ENCODE measurements around the gene MAG.

DNA sequence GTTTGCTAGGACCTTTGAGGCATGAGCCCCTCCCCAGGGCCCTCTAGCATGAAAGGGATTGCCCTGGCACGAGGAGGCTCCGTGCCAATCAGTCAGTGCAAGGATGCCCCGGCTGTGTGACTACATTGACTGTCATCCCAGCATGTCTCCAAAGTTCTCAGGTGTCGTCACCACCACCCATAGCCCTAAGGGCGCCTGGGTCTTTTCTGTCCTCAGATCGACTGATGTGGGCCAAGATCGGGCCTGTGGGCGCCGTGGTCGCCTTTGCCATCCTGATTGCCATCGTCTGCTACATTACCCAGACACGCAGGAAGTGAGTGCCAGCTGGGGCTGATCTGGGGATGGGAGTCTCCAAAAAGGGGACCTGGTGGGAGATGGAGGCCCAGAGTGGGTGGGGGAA, 18.4 kb downstream of the MAG start:
- TF ChIP-seq, protein P1, sequence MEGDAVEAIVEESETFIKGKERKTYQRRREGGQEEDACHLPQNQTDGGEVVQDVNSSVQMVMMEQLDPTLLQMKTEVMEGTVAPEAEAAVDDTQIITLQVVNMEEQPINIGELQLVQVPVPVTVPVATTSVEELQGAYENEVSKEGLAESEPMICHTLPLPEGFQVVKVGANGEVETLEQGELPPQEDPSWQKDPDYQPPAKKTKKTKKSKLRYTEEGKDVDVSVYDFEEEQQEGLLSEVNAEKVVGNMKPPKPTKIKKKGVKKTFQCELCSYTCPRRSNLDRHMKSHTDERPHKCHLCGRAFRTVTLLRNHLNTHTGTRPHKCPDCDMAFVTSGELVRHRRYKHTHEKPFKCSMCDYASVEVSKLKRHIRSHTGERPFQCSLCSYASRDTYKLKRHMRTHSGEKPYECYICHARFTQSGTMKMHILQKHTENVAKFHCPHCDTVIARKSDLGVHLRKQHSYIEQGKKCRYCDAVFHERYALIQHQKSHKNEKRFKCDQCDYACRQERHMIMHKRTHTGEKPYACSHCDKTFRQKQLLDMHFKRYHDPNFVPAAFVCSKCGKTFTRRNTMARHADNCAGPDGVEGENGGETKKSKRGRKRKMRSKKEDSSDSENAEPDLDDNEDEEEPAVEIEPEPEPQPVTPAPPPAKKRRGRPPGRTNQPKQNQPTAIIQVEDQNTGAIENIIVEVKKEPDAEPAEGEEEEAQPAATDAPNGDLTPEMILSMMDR (IDR thresholded peaks at IDR 0.05), result no peak
- TF ChIP-seq POLR2A (IDR thresholded peaks at IDR 0.05), result no peak
